GM23338 (cell line): ENCODE data around the gene USH2A. TPM values are rescaled to one million over a fixed set of nuclear protein-coding genes. Genes with fewer than 3 reads are reported as not detected.

Experiments used
- ATAC-seq: fragments of 200-7000 bp; cut with Tn5 transposase; 3 replicates; pipeline ENCODE4 v1.9.1; 2020
- DNase-seq: peaks from one replicate; pipeline ENCODE4 v3.0.0-alpha.2; 2015; ENCODE audit warnings: low spot score
- H2AFZ ChIP-seq: fragments of 200-600 bp; sonication (generic); 2 replicates; pipeline ENCODE4 v1.8.0; 2016; ENCODE audit warnings: antibody characterized with exemption, mild to moderate bottlenecking, moderate library complexity
- H3F3A ChIP-seq: fragments of 200-600 bp; sonication (generic); replicated peaks from 2 replicates; pipeline ENCODE4 v1.8.0; 2017; ENCODE audit warnings: antibody characterized with exemption, mixed run types, low read depth
- H3K27ac ChIP-seq: fragments of 200-600 bp; sonication (generic); 2 replicates; pipeline ENCODE4 v1.6.1; 2016; ENCODE audit warnings: low read depth
- H3K27me3 ChIP-seq: fragments of 200-600 bp; sonication (generic); 2 replicates; pipeline ENCODE4 v1.8.0; 2016; ENCODE audit warnings: mild to moderate bottlenecking, mixed run types, moderate library complexity; ENCODE audit not compliant: insufficient read depth
- H3K36me3 ChIP-seq: fragments of 200-600 bp; sonication (generic); 2 replicates; pipeline ENCODE4 v1.8.0; 2016; ENCODE audit warnings: mild to moderate bottlenecking; ENCODE audit not compliant: insufficient read depth
- H3K4me1 ChIP-seq: fragments of 200-600 bp; sonication (generic); 2 replicates; pipeline ENCODE4 v1.8.0; 2016; ENCODE audit warnings: mild to moderate bottlenecking, moderate library complexity; ENCODE audit not compliant: insufficient read depth
- H3K4me2 ChIP-seq: fragments of 200-600 bp; sonication (generic); 2 replicates; pipeline ENCODE4 v1.7.1; 2017; ENCODE audit warnings: mixed run types
- H3K4me3 ChIP-seq: fragments of 200-600 bp; sonication (generic); 2 replicates; pipeline ENCODE4 v1.6.1; 2016; ENCODE audit warnings: mixed run types
- H3K79me2 ChIP-seq: fragments of 200-600 bp; sonication (generic); replicated peaks from 2 replicates; pipeline ENCODE4 v1.8.0; 2017; ENCODE audit warnings: mild to moderate bottlenecking; ENCODE audit not compliant: insufficient read depth
- H3K9me2 ChIP-seq: fragments of 200-600 bp; sonication (generic); 2 replicates; pipeline ENCODE4 v1.8.0; 2017; ENCODE audit not compliant: insufficient read depth
- H4K20me1 ChIP-seq: fragments of 200-600 bp; sonication (generic); replicated peaks from 2 replicates; pipeline ENCODE4 v1.8.0; 2017; ENCODE audit warnings: mild to moderate bottlenecking; ENCODE audit not compliant: insufficient read depth
- H3K27ac Mint-ChIP-seq: 2 replicates; pipeline ENCODE4 v1.8.0; 2020; ENCODE audit warnings: inconsistent platforms, mild to moderate bottlenecking, moderate library complexity, mixed read lengths
- H3K27me3 Mint-ChIP-seq: 3 replicates; pipeline ENCODE4 v1.8.0; 2022; ENCODE audit warnings: low read depth, mild to moderate bottlenecking, moderate library complexity, mixed read lengths, inconsistent platforms; ENCODE audit not compliant: insufficient read depth, poor library complexity
- H3K36me3 Mint-ChIP-seq: 3 replicates; pipeline ENCODE4 v1.8.0; 2021; ENCODE audit warnings: low read depth, mild to moderate bottlenecking, inconsistent platforms, moderate library complexity, mixed read lengths
- H3K4me1 Mint-ChIP-seq: 3 replicates; pipeline ENCODE4 v1.8.0; 2020; ENCODE audit warnings: mild to moderate bottlenecking, inconsistent platforms, mixed read lengths
- H3K4me3 Mint-ChIP-seq: 3 replicates; pipeline ENCODE4 v1.8.0; 2021; ENCODE audit warnings: moderate library complexity, mild to moderate bottlenecking, inconsistent platforms, mixed read lengths
- H3K9me3 Mint-ChIP-seq: 3 replicates; pipeline ENCODE4 v1.8.0; 2020; ENCODE audit warnings: moderate library complexity, mild to moderate bottlenecking, inconsistent platforms, mixed read lengths
- CREB1 ChIP-seq: fragments of 250-450 bp; sonication (Bioruptor Pico); IDR thresholded peaks from 2 replicates; pipeline ENCODE4 v1.5.0; 2020; ENCODE audit warnings: low read depth, mild to moderate bottlenecking, moderate library complexity
- CTCF ChIP-seq, 2 experiments: fragments of 200-600 bp in 1 of 2; sonication (generic) in 1 of 2; conservative IDR thresholded peaks; 2 replicates each; pipeline versions ENCODE4 v1.5.1 to v1.6.1; 2016 to 2017; ENCODE audit warnings: antibody characterized with exemption in 2 of 2, low read depth in 2 of 2, mild to moderate bottlenecking in 2 of 2, moderate library complexity in 1 of 2
- ETS1 ChIP-seq: IDR thresholded peaks from 2 replicates; pipeline ENCODE4 v1.6.1; 2016; ENCODE audit warnings: antibody characterized with exemption
- EZH2 ChIP-seq: fragments of 200-600 bp; sonication (generic); IDR thresholded peaks from one replicate; pipeline ENCODE4 v1.8.0; 2017; ENCODE audit warnings: antibody characterized with exemption, mild to moderate bottlenecking, low read depth; ENCODE audit not compliant: unreplicated experiment
- EZH2phosphoT487 ChIP-seq: fragments of 200-600 bp; sonication (generic); IDR thresholded peaks from one replicate; pipeline ENCODE4 v1.8.1; 2018; ENCODE audit warnings: antibody characterized with exemption; ENCODE audit not compliant: unreplicated experiment
- JUNB ChIP-seq: IDR thresholded peaks from one replicate; pipeline ENCODE4 v1.6.1; 2016; ENCODE audit warnings: antibody characterized with exemption; ENCODE audit not compliant: unreplicated experiment
- NANOG ChIP-seq: IDR thresholded peaks from 2 replicates; pipeline ENCODE4 v1.6.1; 2016; ENCODE audit warnings: antibody characterized with exemption, borderline replicate concordance
- POLR2AphosphoS5 ChIP-seq: IDR thresholded peaks from 2 replicates; pipeline ENCODE4 v1.6.1; 2016; ENCODE audit warnings: antibody characterized with exemption, low read depth
- REST ChIP-seq: IDR thresholded peaks from one replicate; pipeline ENCODE4 v1.6.1; 2018; ENCODE audit warnings: antibody characterized with exemption; ENCODE audit not compliant: unreplicated experiment
- STAT1 ChIP-seq: IDR thresholded peaks from one replicate; pipeline ENCODE4 v1.6.1; 2016; ENCODE audit warnings: antibody characterized with exemption; ENCODE audit not compliant: unreplicated experiment
- ZNF114 ChIP-seq: fragments of 250-450 bp; sonication (Bioruptor Pico); IDR thresholded peaks from 2 replicates; pipeline ENCODE4 v1.5.0; 2020; ENCODE audit warnings: mild to moderate bottlenecking, moderate library complexity
- ZNF331 ChIP-seq: fragments of 250-450 bp; sonication (Bioruptor Pico); IDR thresholded peaks from 2 replicates; pipeline ENCODE4 v1.5.0; 2020; ENCODE audit warnings: low read depth, mild to moderate bottlenecking, moderate library complexity
- ZNF462 ChIP-seq: fragments of 250-450 bp; sonication (Bioruptor Pico); IDR thresholded peaks from 2 replicates; pipeline ENCODE4 v1.5.0; 2020; ENCODE audit warnings: mild to moderate bottlenecking, moderate library complexity
- polyA plus RNA-seq: library from polyadenylated mRNA; unstranded; fragments of >200 nt; fragmentation: Nextera tagmentation; extraction: Ambion mirVana; gene quantifications from 2 replicates; pipeline ENCODE4 v1.2.1, GENCODE V29; 2016
- total RNA-seq: library from RNA; depleted of rRNA; stranded (reverse); fragments of >200 nt; shearing (Covaris generic); gene quantifications from 2 replicates; pipeline ENCODE4 v1.2.3, GENCODE V29; 2014

USH2A gene
- total and polyA plus RNA-seq, 2 experiments from 2014 or later, result 0.03 TPM

- H3K27me3 Mint-ChIP-seq, result no peaks in the 10 kb centered on the region
- no peak overlapping the region for H3K4me2 ChIP-seq
These were observed 119.6 kb downstream of the USH2A start for GRCh38 chr1:216303690-216304089.

More at GRCh38 chr1:216303690-216304089, 119.6 kb downstream of the USH2A start:
- Mint-ChIP-seq H3K9me3 (no peaks in the 10 kb centered on the region; the same call in 2 of the 3 replicates), H3K27ac (no peak overlapping the region), H3K4me3 (no peak overlapping the region), H3K36me3 (no peaks in the 10 kb centered on the region), H3K4me1 (peaks cover 9% of the 10 kb centered on the region; the same call in 2 of the 3 replicates)
- ATAC-seq (no peak), DNase-seq (no peak)
- Histone ChIP-seq H3F3A (no peaks in the 10 kb centered on the region), H3K79me2 (no peaks in the 10 kb centered on the region), H3K27ac (no peak overlapping the region), H3K4me1 (no peaks in the 10 kb centered on the region), H2AFZ (no peak overlapping the region), H3K36me3 (no peaks in the 10 kb centered on the region), H3K4me3 (no peak overlapping the region), H3K9me2 (no peaks in the 10 kb centered on the region; the same call in 1 of the 2 replicates), H3K27me3 (no peaks in the 10 kb centered on the region), H4K20me1 (no peaks in the 10 kb centered on the region)
- no peak for TF ChIP-seq CTCF (conservative IDR thresholded peaks at IDR 0.05; ENCODE audit: low read depth in 2 of 2)
- no peak for TF ChIP-seq ZNF331 (CRISPR knock-in tag)
- no peak for TF ChIP-seq ZNF114 (CRISPR knock-in tag)
- TF ChIP-seq STAT1, result no peak
- no peak for TF ChIP-seq ZNF462 (CRISPR knock-in tag)
- no peak for TF ChIP-seq ETS1
- no peak for TF ChIP-seq EZH2phosphoT487
- no peak for TF ChIP-seq REST
- TF ChIP-seq EZH2, result no peak
- TF ChIP-seq NANOG, result no peak
- no peak for TF ChIP-seq CREB1 (CRISPR knock-in tag)
- TF ChIP-seq JUNB, result no peak
- TF ChIP-seq POLR2AphosphoS5, result no peak
